Activated gamma-delta T cell (primary cell): ENCODE data around the gene CDK7.

Experiments
- DNase-seq: peaks from one replicate; lab custom pipeline; 2025; lab: John Stamatoyannopoulos, UW

CDK7 gene

GRCh38 chr5:69293882-69294281 lies 59.2 kb downstream of the CDK7 start:
- DNase-seq, result no peak

GRCh38 chr5:69295088-69295754 lies 60.5 kb downstream of the CDK7 start:
- no peak for DNase-seq

- no peak for DNase-seq
Observed at GRCh38 chr5:69299625-69300024, 64.9 kb downstream of the CDK7 start.

- no peak for DNase-seq
Observed at GRCh38 chr5:69300537-69301203, 66.0 kb downstream of the CDK7 start.

- no peak for DNase-seq
Observed at GRCh38 chr5:69305512-69305911, 70.8 kb downstream of the CDK7 start.

- no peak for DNase-seq
Observed at GRCh38 chr5:69308046-69308553, 73.4 kb downstream of the CDK7 start.

GRCh38 chr5:69309380-69309779 lies 74.7 kb downstream of the CDK7 start:
- DNase-seq, result no peak

GRCh38 chr5:69312459-69313160 lies 77.9 kb downstream of the CDK7 start:
- no peak for DNase-seq

- DNase-seq, result no peak
Observed at GRCh38 chr5:69313428-69313827, 78.7 kb downstream of the CDK7 start.

GRCh38 chr5:69315972-69316371 lies 81.3 kb downstream of the CDK7 start:
- DNase-seq, result no peak

- no peak for DNase-seq
Observed at GRCh38 chr5:69317391-69317790, 82.7 kb downstream of the CDK7 start.

GRCh38 chr5:69326365-69326764 lies 91.7 kb downstream of the CDK7 start:
- DNase-seq, result no peak
